ENCODE data around the gene FIBIN.
"Not testable (repeated sequence)": the region's sequence is repeated elsewhere in the genome, so short reads cannot be mapped to it uniquely, and the experiment has no call there.

The FIBIN gene

GRCh38 chr11:26983645-26984044, 10.3 kb upstream of the FIBIN start:
- Histone ChIP-seq H3K9ac (ENCODE audit: low read length) (no peak overlapping the region), H3K27me3 (ENCODE audit: control insufficient read depth, insufficient read depth, low read length) (no peaks in the 10 kb centered on the region), H3K36me3 (ENCODE audit: control insufficient read depth, insufficient read depth, low read length) (no peaks in the 10 kb centered on the region), H3K4me3 (ENCODE audit: low read depth, low read length) (no peak overlapping the region), H3K4me1 (ENCODE audit: control insufficient read depth, insufficient read depth, low read length) (0 out of 2 replicates have a peak, but pooled peaks cover 2% of the 10 kb centered on the region), H3K9me3 (ENCODE audit: control insufficient read depth, insufficient read depth, low read depth, low read length) (peaks cover 3% of the 10 kb centered on the region; the same call in 1 of the 2 replicates), H3K27ac (ENCODE audit: low read depth, low read length) (no peak overlapping the region)

- Histone ChIP-seq H3K9ac (ENCODE audit: low read length) (no peak overlapping the region), H3K27ac (ENCODE audit: low read depth, low read length) (no peak overlapping the region), H3K27me3 (ENCODE audit: control insufficient read depth, insufficient read depth, low read length) (no peaks in the 10 kb centered on the region), H3K9me3 (ENCODE audit: control insufficient read depth, insufficient read depth, low read depth, low read length) (0 out of 2 replicates have a peak, but pooled peaks cover 3% of the 10 kb centered on the region), H3K4me1 (ENCODE audit: control insufficient read depth, insufficient read depth, low read length) (0 out of 2 replicates have a peak, but pooled peaks cover 2% of the 10 kb centered on the region), H3K36me3 (ENCODE audit: control insufficient read depth, insufficient read depth, low read length) (no peaks in the 10 kb centered on the region), H3K4me3 (ENCODE audit: low read depth, low read length) (no peak overlapping the region)
These were observed 8.4 kb upstream of the FIBIN start for GRCh38 chr11:26985470-26985869.

GRCh38 chr11:26985943-26986342, 8.0 kb upstream of the FIBIN start:
- H3K9me3 ChIP-seq (ENCODE audit: control insufficient read depth, insufficient read depth, low read depth, low read length) = 0 out of 2 replicates have a peak, but pooled peaks cover 3% of the 10 kb centered on the region
- no peak overlapping the region for H3K4me3 ChIP-seq (ENCODE audit: low read depth, low read length)
- no peaks in the 10 kb centered on the region for H3K27me3 ChIP-seq (ENCODE audit: control insufficient read depth, insufficient read depth, low read length)
- H3K36me3 ChIP-seq (ENCODE audit: control insufficient read depth, insufficient read depth, low read length) = no peaks in the 10 kb centered on the region
- H3K4me1 ChIP-seq (ENCODE audit: control insufficient read depth, insufficient read depth, low read length) = 0 out of 2 replicates have a peak, but pooled peaks cover 2% of the 10 kb centered on the region
- no peak overlapping the region for H3K27ac ChIP-seq (ENCODE audit: low read depth, low read length)
- no peak overlapping the region for H3K9ac ChIP-seq (ENCODE audit: low read length)

GRCh38 chr11:26987272-26987671, 6.6 kb upstream of the FIBIN start:
- Histone ChIP-seq H3K9ac (ENCODE audit: low read length) (no peak overlapping the region), H3K9me3 (ENCODE audit: control insufficient read depth, insufficient read depth, low read depth, low read length) (0 out of 2 replicates have a peak, but pooled peaks cover 3% of the 10 kb centered on the region), H3K4me1 (ENCODE audit: control insufficient read depth, insufficient read depth, low read length) (0 out of 2 replicates have a peak, but pooled peaks cover 2% of the 10 kb centered on the region), H3K27me3 (ENCODE audit: control insufficient read depth, insufficient read depth, low read length) (no peaks in the 10 kb centered on the region), H3K36me3 (ENCODE audit: control insufficient read depth, insufficient read depth, low read length) (no peaks in the 10 kb centered on the region), H3K4me3 (ENCODE audit: low read depth, low read length) (no peak overlapping the region), H3K27ac (ENCODE audit: low read depth, low read length) (no peak overlapping the region)

- H3K4me3 ChIP-seq (ENCODE audit: low read depth, low read length) = no peak overlapping the region
- H3K9ac ChIP-seq (ENCODE audit: low read length) = no peak overlapping the region
- no peaks in the 10 kb centered on the region for H3K36me3 ChIP-seq (ENCODE audit: control insufficient read depth, insufficient read depth, low read length)
- 0 out of 2 replicates have a peak, but pooled peaks cover 3% of the 10 kb centered on the region for H3K9me3 ChIP-seq (ENCODE audit: control insufficient read depth, insufficient read depth, low read depth, low read length)
- H3K27ac ChIP-seq (ENCODE audit: low read depth, low read length) = no peak overlapping the region
- H3K27me3 ChIP-seq (ENCODE audit: control insufficient read depth, insufficient read depth, low read length) = no peaks in the 10 kb centered on the region
- 0 out of 2 replicates have a peak, but pooled peaks cover 2% of the 10 kb centered on the region for H3K4me1 ChIP-seq (ENCODE audit: control insufficient read depth, insufficient read depth, low read length)
These were observed 6.2 kb upstream of the FIBIN start for GRCh38 chr11:26987731-26988130.

- peaks cover 20% of the 10 kb centered on the region for H3K27me3 ChIP-seq (ENCODE audit: control insufficient read depth, insufficient read depth, low read length)
These were observed 1.8 kb upstream of the FIBIN start for GRCh38 chr11:26992031-26992541.

GRCh38 chr11:26994631-26995095, 751 bp downstream of the FIBIN start:
- Histone ChIP-seq H3K36me3 (ENCODE audit: control insufficient read depth, insufficient read depth, low read length) (no peaks in the 10 kb centered on the region), H3K27ac (ENCODE audit: low read depth, low read length) (no peak overlapping the region), H3K9ac (ENCODE audit: low read length) (no peak overlapping the region), H3K4me1 (ENCODE audit: control insufficient read depth, insufficient read depth, low read length) (peaks cover 6% of the 10 kb centered on the region; the same call in 1 of the 2 replicates), H3K4me3 (ENCODE audit: low read depth, low read length) (peak overlapping the region; percentile 48), H3K9me3 (ENCODE audit: control insufficient read depth, insufficient read depth, low read depth, low read length) (no peaks in the 10 kb centered on the region), H3K27me3 (ENCODE audit: control insufficient read depth, insufficient read depth, low read length) (peaks cover 20% of the 10 kb centered on the region)

More at GRCh38 chr11:26992031-26992541, 1.8 kb upstream of the FIBIN start:
- Histone ChIP-seq H3K36me3 (ENCODE audit: control insufficient read depth, insufficient read depth, low read length) (no peaks in the 10 kb centered on the region), H3K9me3 (ENCODE audit: control insufficient read depth, insufficient read depth, low read depth, low read length) (no peaks in the 10 kb centered on the region), H3K27ac (ENCODE audit: low read depth, low read length) (no peak overlapping the region), H3K9ac (ENCODE audit: low read length) (no peak overlapping the region), H3K4me1 (ENCODE audit: control insufficient read depth, insufficient read depth, low read length) (peaks cover 6% of the 10 kb centered on the region; the same call in 1 of the 2 replicates), H3K4me3 (ENCODE audit: low read depth, low read length) (no peak overlapping the region)

GRCh38 chr11:26995701-26996460, 2.0 kb downstream of the FIBIN start:
- Histone ChIP-seq H3K36me3 (ENCODE audit: control insufficient read depth, insufficient read depth, low read length) (no peaks in the 10 kb centered on the region), H3K9me3 (ENCODE audit: control insufficient read depth, insufficient read depth, low read depth, low read length) (no peaks in the 10 kb centered on the region), H3K4me3 (ENCODE audit: low read depth, low read length) (no peak overlapping the region), H3K4me1 (ENCODE audit: control insufficient read depth, insufficient read depth, low read length) (peaks cover 6% of the 10 kb centered on the region; the same call in 1 of the 2 replicates), H3K9ac (ENCODE audit: low read length) (no peak overlapping the region), H3K27me3 (ENCODE audit: control insufficient read depth, insufficient read depth, low read length) (peaks cover 20% of the 10 kb centered on the region), H3K27ac (ENCODE audit: low read depth, low read length) (no peak overlapping the region)

GRCh38 chr11:26997378-26997777, 3.5 kb downstream of the FIBIN start:
- H3K36me3 ChIP-seq (ENCODE audit: control insufficient read depth, insufficient read depth, low read length) = no peaks in the 10 kb centered on the region
- H3K4me1 ChIP-seq (ENCODE audit: control insufficient read depth, insufficient read depth, low read length) = peaks cover 6% of the 10 kb centered on the region; the same call in 1 of the 2 replicates
- no peak overlapping the region for H3K9ac ChIP-seq (ENCODE audit: low read length)
- no peak overlapping the region for H3K27ac ChIP-seq (ENCODE audit: low read depth, low read length)
- H3K9me3 ChIP-seq (ENCODE audit: control insufficient read depth, insufficient read depth, low read depth, low read length) = no peaks in the 10 kb centered on the region
- no peak overlapping the region for H3K4me3 ChIP-seq (ENCODE audit: low read depth, low read length)
- H3K27me3 ChIP-seq (ENCODE audit: control insufficient read depth, insufficient read depth, low read length) = peaks cover 20% of the 10 kb centered on the region

GRCh38 chr11:27001136-27001730, 7.3 kb downstream of the FIBIN start:
- not testable (repeated sequence) for H3K4me3 ChIP-seq (ENCODE audit: low read depth, low read length); H3K4me1 ChIP-seq (ENCODE audit: control insufficient read depth, insufficient read depth, low read length); H3K27ac ChIP-seq (ENCODE audit: low read depth, low read length); H3K9me3 ChIP-seq (ENCODE audit: control insufficient read depth, insufficient read depth, low read depth, low read length); H3K36me3 ChIP-seq (ENCODE audit: control insufficient read depth, insufficient read depth, low read length); H3K9ac ChIP-seq (ENCODE audit: low read length); H3K27me3 ChIP-seq (ENCODE audit: control insufficient read depth, insufficient read depth, low read length)

GRCh38 chr11:27002431-27002830, 8.5 kb downstream of the FIBIN start:
- Histone ChIP-seq H3K27me3 (ENCODE audit: control insufficient read depth, insufficient read depth, low read length) (no peaks in the 10 kb centered on the region), H3K27ac (ENCODE audit: low read depth, low read length) (no peak overlapping the region), H3K4me1 (ENCODE audit: control insufficient read depth, insufficient read depth, low read length) (no peaks in the 10 kb centered on the region)

More at GRCh38 chr11:27002431-27002830, 8.5 kb downstream of the FIBIN start:
- Histone ChIP-seq H3K9ac (ENCODE audit: low read length) (no peak overlapping the region), H3K4me3 (ENCODE audit: low read depth, low read length) (no peak overlapping the region), H3K36me3 (ENCODE audit: control insufficient read depth, insufficient read depth, low read length) (no peaks in the 10 kb centered on the region), H3K9me3 (ENCODE audit: control insufficient read depth, insufficient read depth, low read depth, low read length) (no peaks in the 10 kb centered on the region)
